ENCODE measurements around the gene ABHD2. TPM values are rescaled to one million over a fixed set of nuclear protein-coding genes. Genes with fewer than 3 reads are reported as not detected.
A peak's percentile ranks its signal among the peaks of the same experiment; 100 is the strongest.

ABHD2 gene
- total RNA-seq, 1 experiment from 2014 or later: 148 TPM

DNA sequence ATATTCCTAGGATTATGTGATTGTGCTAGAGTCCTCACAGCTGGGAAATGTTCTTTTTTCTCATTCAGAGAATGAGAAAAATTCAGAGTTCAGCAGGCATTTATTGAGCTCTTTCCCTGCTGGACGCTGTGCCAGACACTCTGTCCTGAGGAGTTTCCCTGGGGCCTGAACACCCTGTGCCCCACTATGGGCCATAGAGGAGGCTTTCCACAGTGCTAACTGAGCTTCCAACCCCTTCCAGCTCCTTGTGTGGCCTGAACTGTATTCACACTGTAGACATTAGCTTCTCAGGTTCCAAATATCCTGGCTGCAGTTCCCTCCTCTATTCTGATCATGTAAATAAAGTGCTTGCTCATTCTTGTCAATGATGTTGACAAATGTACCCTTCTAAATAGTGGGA lies 10.0 kb downstream of the ABHD2 start:
- Histone ChIP-seq H4K20me1 (ENCODE audit: insufficient read depth) (no peaks in the 10 kb centered on the region), H3K4me2 (no peak overlapping the region), H3K4me3 (no peak overlapping the region), H3K36me3 (ENCODE audit: low read depth) (peaks cover 16% of the 10 kb centered on the region; the same call in 1 of the 2 replicates), H3K27ac (0 out of 2 replicates have a peak overlapping the region, but pooled peaks have one; percentile 95), H3K79me2 (ENCODE audit: low read depth) (peaks cover 85% of the 10 kb centered on the region), H3K4me1 (replicated peaks; ENCODE audit: insufficient read depth) (peaks cover 59% of the 10 kb centered on the region), H3F3A (ENCODE audit: insufficient read depth, low read depth) (peaks cover 41% of the 10 kb centered on the region), H3K9me2 (ENCODE audit: insufficient read depth) (no peaks in the 10 kb centered on the region), H2AFZ (no peak overlapping the region), H3K9me3 (ENCODE audit: insufficient read depth, low read depth) (no peaks in the 10 kb centered on the region), H3K27me3 (ENCODE audit: insufficient read depth, low read depth) (no peaks in the 10 kb centered on the region)
- no peak for DNase-seq
- intact Hi-C loops (cut with micrococcal nuclease; ENCODE audit: unreplicated experiment): no loop called here
- TF ChIP-seq EZH2 (IDR thresholded peaks at IDR 0.05; ENCODE audit: low read depth): no peak
- TF ChIP-seq, protein P1, sequence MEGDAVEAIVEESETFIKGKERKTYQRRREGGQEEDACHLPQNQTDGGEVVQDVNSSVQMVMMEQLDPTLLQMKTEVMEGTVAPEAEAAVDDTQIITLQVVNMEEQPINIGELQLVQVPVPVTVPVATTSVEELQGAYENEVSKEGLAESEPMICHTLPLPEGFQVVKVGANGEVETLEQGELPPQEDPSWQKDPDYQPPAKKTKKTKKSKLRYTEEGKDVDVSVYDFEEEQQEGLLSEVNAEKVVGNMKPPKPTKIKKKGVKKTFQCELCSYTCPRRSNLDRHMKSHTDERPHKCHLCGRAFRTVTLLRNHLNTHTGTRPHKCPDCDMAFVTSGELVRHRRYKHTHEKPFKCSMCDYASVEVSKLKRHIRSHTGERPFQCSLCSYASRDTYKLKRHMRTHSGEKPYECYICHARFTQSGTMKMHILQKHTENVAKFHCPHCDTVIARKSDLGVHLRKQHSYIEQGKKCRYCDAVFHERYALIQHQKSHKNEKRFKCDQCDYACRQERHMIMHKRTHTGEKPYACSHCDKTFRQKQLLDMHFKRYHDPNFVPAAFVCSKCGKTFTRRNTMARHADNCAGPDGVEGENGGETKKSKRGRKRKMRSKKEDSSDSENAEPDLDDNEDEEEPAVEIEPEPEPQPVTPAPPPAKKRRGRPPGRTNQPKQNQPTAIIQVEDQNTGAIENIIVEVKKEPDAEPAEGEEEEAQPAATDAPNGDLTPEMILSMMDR (conservative IDR thresholded peaks at IDR 0.05): no peak
- CTCF ChIA-PET: interaction anchor here (1.0 kb wide), 1 partner anchor 11 kb away, joined by 3 read pairs; no protein-coding TSS in a partner anchor
- no TSS peak for BruUV-seq (replicated peaks)
- POLR2A ChIA-PET (ENCODE audit: unreplicated experiment): interaction anchor here (0.6 kb wide), 1 partner anchor 400 kb away, joined by 3 read pairs; no protein-coding TSS in a partner anchor

DNA sequence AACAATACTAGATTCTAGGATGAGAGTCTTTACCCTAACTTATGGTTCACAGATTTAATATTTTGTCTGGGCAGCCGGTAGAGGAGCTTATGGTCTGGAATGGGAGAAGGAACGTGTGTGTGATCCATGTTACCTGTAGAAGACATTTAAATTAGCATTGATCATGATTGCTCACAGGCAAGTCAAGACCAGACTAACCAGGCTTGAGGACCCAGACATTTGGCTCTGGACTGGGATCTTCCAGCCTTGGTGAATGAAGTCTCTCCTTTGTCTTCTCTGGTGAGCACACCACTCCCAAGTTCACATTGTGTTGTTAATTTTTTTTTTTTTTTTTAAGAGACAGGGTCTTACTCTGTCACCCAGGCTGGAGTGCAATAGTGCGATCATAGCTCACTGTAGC lies 11.7 kb downstream of the ABHD2 start:
- DNase-seq: no peak
- Histone ChIP-seq H3K4me3 (no peak overlapping the region), H3K27me3 (ENCODE audit: insufficient read depth, low read depth) (no peaks in the 10 kb centered on the region), H2AFZ (no peak overlapping the region), H4K20me1 (ENCODE audit: insufficient read depth) (no peaks in the 10 kb centered on the region), H3K4me2 (peak overlapping the region; percentile 69), H3K9me2 (ENCODE audit: insufficient read depth) (no peaks in the 10 kb centered on the region), H3K79me2 (ENCODE audit: low read depth) (peaks cover 82% of the 10 kb centered on the region), H3K4me1 (replicated peaks; ENCODE audit: insufficient read depth) (peaks cover 71% of the 10 kb centered on the region), H3K27ac (peak overlapping the region; percentile 95), H3K36me3 (ENCODE audit: low read depth) (peaks cover 8% of the 10 kb centered on the region; the same call in 1 of the 2 replicates), H3K9me3 (ENCODE audit: insufficient read depth, low read depth) (no peaks in the 10 kb centered on the region), H3F3A (ENCODE audit: insufficient read depth, low read depth) (peaks cover 49% of the 10 kb centered on the region)
- intact Hi-C loops (cut with micrococcal nuclease; ENCODE audit: unreplicated experiment): no loop called here
- CTCF ChIA-PET: interaction anchor here (0.5 to 0.7 kb wide), 2 partner anchors 29 to 525 kb away, joined by 3 to 5 read pairs; no protein-coding TSS in a partner anchor
- TF ChIP-seq EZH2 (IDR thresholded peaks at IDR 0.05; ENCODE audit: low read depth): no peak
- TF ChIP-seq, protein P1 (conservative IDR thresholded peaks at IDR 0.05): no peak
- BruUV-seq (replicated peaks): no TSS peak
- POLR2A ChIA-PET (ENCODE audit: unreplicated experiment): no interaction called here

DNA sequence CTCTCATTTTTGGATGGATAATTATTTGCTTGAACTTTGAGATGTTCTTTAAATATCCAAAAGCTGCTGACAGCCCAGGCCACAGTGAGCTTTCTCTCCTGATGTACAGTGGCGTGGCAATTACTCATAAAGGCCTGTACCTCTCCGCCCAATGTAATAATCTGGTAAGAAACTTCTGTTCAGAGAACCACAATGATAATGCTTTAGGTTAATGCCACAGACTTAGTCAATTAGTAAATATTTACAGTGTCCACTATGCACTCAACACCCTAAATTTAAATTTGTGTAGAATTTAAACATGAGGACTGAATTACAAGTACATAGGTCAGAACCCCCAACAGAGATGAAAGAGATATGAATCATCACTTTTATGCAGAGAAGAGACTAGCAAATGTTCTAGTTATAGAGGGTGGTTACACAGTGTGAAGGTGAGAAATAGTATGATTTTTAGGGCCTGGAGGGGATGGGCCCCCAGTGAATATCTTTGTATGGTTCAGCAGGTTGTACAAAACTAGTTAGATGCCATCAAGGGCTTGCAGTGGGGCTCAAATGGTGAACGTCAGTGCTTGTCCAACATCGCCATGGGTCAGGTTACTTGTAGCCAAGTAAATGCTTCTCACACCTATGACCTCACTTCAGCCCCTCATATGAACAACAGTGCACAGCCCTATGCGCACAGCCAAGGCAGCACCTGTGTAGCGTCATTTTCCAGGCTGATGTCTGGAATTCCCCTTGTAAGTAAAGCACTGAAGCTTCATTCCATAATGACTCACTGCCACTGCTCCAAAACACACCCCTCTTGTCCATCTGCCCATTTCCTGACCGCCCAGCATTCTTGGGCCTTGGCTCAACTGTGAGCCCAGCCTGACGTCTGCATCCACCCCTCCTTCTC lies 13.3 kb downstream of the ABHD2 start:
- Histone ChIP-seq H3K27ac (peak overlapping the region; percentile 95), H3K4me2 (peak overlapping the region; percentile 69), H3K4me1 (replicated peaks; ENCODE audit: insufficient read depth) (peaks cover 86% of the 10 kb centered on the region), H3K9me2 (ENCODE audit: insufficient read depth) (no peaks in the 10 kb centered on the region), H4K20me1 (ENCODE audit: insufficient read depth) (no peaks in the 10 kb centered on the region), H3K79me2 (ENCODE audit: low read depth) (peaks cover 79% of the 10 kb centered on the region), H3F3A (ENCODE audit: insufficient read depth, low read depth) (peaks cover 59% of the 10 kb centered on the region), H3K4me3 (peak overlapping the region; percentile 9; the same call in 1 of the 2 replicates), H3K27me3 (ENCODE audit: insufficient read depth, low read depth) (no peaks in the 10 kb centered on the region), H3K36me3 (ENCODE audit: low read depth) (peaks cover 8% of the 10 kb centered on the region; the same call in 1 of the 2 replicates), H2AFZ (no peak overlapping the region), H3K9me3 (ENCODE audit: insufficient read depth, low read depth) (no peaks in the 10 kb centered on the region)
- ChIA-PET POLR2A (ENCODE audit: unreplicated experiment) (interaction anchor here (0.7 kb wide), 1 partner anchor 13 kb away, joined by 4 read pairs; no protein-coding TSS in a partner anchor), CTCF (interaction anchor here (0.8 kb wide), 1 partner anchor 28 kb away, joined by 5 read pairs; no protein-coding TSS in a partner anchor)
- DNase-seq: peak; percentile 83 to 98
- TF ChIP-seq, protein P1 (conservative IDR thresholded peaks at IDR 0.05): no peak
- no peak for TF ChIP-seq EZH2 (IDR thresholded peaks at IDR 0.05; ENCODE audit: low read depth)
- BruUV-seq (replicated peaks): TSS peak; percentile 40
- intact Hi-C loops (cut with micrococcal nuclease; ENCODE audit: unreplicated experiment): loop anchor here (1.0 kb wide), 1 partner anchor 13 kb away; the partner anchor contains the start of gene ABHD2
